Measurements from ENCODE around the gene LRRC25. TPM values are rescaled to one million over a fixed set of nuclear protein-coding genes. Genes with fewer than 3 reads are reported as not detected.

Gene LRRC25
- total RNA-seq, 1 experiment from 2014 or later: not detected

DNA sequence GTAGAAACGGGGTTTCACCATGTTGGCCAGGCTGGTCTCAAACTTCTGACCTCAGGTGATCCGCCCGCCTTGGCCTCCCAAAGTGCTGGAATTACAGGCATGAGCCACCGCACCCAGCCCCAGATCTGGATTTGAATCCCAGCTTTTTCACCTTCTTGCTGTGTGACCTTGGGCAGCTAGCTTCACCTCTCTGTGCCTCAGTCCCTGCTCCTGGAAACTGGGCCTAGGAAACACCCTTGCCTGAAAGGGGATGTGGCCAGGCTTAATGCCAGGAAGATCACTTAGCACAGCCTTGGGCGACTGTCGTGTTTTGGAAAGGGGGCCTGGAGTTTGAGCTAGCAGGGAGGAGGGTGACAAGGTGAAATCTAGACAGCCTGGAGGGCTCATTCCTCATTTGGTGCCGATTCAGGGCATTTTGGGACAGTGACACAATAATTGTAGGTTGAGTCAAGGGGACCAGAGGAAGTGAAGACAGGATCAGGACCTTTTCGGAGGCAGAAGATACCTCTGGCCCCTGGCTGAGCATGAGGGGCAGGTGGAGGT, 55.3 kb downstream of the LRRC25 start:
- Mint-ChIP-seq H3K36me3 (ENCODE audit: insufficient read depth, unreplicated experiment) (peaks cover 21% of the 10 kb centered on the region), H3K27ac (ENCODE audit: unreplicated experiment) (no peak overlapping the region), H3K27me3 (ENCODE audit: insufficient read depth, unreplicated experiment) (no peaks in the 10 kb centered on the region), H3K4me3 (ENCODE audit: unreplicated experiment) (no peak overlapping the region), H3K9me3 (ENCODE audit: unreplicated experiment) (no peaks in the 10 kb centered on the region), H3K4me1 (ENCODE audit: low read depth, unreplicated experiment) (peaks cover 16% of the 10 kb centered on the region)
- DNase-seq: no peak
- ChIA-PET CTCF (interaction anchor here (1.0 kb wide), 1 partner anchor 14 kb away, joined by 4 read pairs; no protein-coding TSS in a partner anchor), POLR2A (no interaction called here)
- no peaks in the 10 kb centered on the region for H3K27me3 ChIP-seq (replicated peaks; ENCODE audit: control insufficient read depth, insufficient read depth, low read length)
- 0 out of 2 replicates have a peak, but pooled peaks cover 2% of the 10 kb centered on the region for H3K36me3 ChIP-seq (ENCODE audit: control insufficient read depth, insufficient read depth, low read length)
- peaks cover 4% of the 10 kb centered on the region for H3K4me1 ChIP-seq
- BruUV-seq (replicated peaks): no TSS peak
- intact Hi-C loops (cut with micrococcal nuclease; ENCODE audit: unreplicated experiment): no loop called here
- H3K4me3 ChIP-seq (ENCODE audit: low read depth, low read length): no peak overlapping the region
- TF ChIP-seq, protein P1, sequence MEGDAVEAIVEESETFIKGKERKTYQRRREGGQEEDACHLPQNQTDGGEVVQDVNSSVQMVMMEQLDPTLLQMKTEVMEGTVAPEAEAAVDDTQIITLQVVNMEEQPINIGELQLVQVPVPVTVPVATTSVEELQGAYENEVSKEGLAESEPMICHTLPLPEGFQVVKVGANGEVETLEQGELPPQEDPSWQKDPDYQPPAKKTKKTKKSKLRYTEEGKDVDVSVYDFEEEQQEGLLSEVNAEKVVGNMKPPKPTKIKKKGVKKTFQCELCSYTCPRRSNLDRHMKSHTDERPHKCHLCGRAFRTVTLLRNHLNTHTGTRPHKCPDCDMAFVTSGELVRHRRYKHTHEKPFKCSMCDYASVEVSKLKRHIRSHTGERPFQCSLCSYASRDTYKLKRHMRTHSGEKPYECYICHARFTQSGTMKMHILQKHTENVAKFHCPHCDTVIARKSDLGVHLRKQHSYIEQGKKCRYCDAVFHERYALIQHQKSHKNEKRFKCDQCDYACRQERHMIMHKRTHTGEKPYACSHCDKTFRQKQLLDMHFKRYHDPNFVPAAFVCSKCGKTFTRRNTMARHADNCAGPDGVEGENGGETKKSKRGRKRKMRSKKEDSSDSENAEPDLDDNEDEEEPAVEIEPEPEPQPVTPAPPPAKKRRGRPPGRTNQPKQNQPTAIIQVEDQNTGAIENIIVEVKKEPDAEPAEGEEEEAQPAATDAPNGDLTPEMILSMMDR (IDR thresholded peaks at IDR 0.05; ENCODE audit: insufficient read depth in 1 of 2, low read depth in 1 of 2, low read length in 1 of 2, severe bottlenecking in 1 of 2, unreplicated experiment in 1 of 2): no peak
- H3K9me3 ChIP-seq: no peaks in the 10 kb centered on the region

Small RNA genes lying within 50 kb of the gene (microRNA-seq; reads per million reads assigned to microRNA genes)
- 1.9 reads per million, percentile 5 among the genes with 10 or more reads in this experiment for gene MIR3189

Other genes with a start within 250 kb of the LRRC25 start
- 34.3 and 37.8 TPM in 2 replicates for gene PIK3R2, start 244.5 kb downstream of the LRRC25 start, total RNA-seq (2022)
- gene IFI30, start 223.8 kb downstream of the LRRC25 start, total RNA-seq (2022): 38.3 and 39.6 TPM in 2 replicates
- gene MPV17L2, start 204.4 kb downstream of the LRRC25 start, total RNA-seq (2022): 14.1 and 16.6 TPM in 2 replicates
- gene RAB3A, start 193.6 kb downstream of the LRRC25 start, total RNA-seq (2022): 2.3 and 3.9 TPM in 2 replicates
- 0.36 and 0.46 TPM in 2 replicates for gene PDE4C, start 171.2 kb downstream of the LRRC25 start, total RNA-seq (2022)
- 1.5 and 2.1 TPM in 2 replicates for gene IQCN, start 123.2 kb downstream of the LRRC25 start, total RNA-seq (2022)
- gene JUND, start 116.0 kb downstream of the LRRC25 start, total RNA-seq (2022): 75.5 and 78.8 TPM in 2 replicates
- gene LSM4, start 74.5 kb downstream of the LRRC25 start, total RNA-seq (2022): 184 and 186 TPM in 2 replicates
- 25.6 and 26.0 TPM in 2 replicates for gene PGPEP1, start 57.0 kb downstream of the LRRC25 start, total RNA-seq (2022)
- gene GDF15, start 11.5 kb downstream of the LRRC25 start, total RNA-seq (2022): 55.3 and 56.1 TPM in 2 replicates
- 46.2 and 49.4 TPM in 2 replicates for gene SSBP4, start 21.8 kb upstream of the LRRC25 start, total RNA-seq (2022)
- gene ISYNA1, start 40.5 kb upstream of the LRRC25 start, total RNA-seq (2022): 65.3 and 67.3 TPM in 2 replicates
- gene ELL, start 124.4 kb upstream of the LRRC25 start, total RNA-seq (2022): 11.2 and 12.1 TPM in 2 replicates
- 174 and 184 TPM in 2 replicates for gene FKBP8, start 146.0 kb upstream of the LRRC25 start, total RNA-seq (2022)
- gene KXD1, start 160.2 kb upstream of the LRRC25 start, total RNA-seq (2022): 77.5 and 80.2 TPM in 2 replicates
- gene UBA52, start 174.2 kb upstream of the LRRC25 start, total RNA-seq (2022): 1,276 and 1,389 TPM in 2 replicates
- gene REX1BD, start 191.2 kb upstream of the LRRC25 start, total RNA-seq (2022): 44.8 and 48.3 TPM in 2 replicates
- 0.61 and 2.6 TPM in 2 replicates for gene CRLF1, start 209.2 kb upstream of the LRRC25 start, total RNA-seq (2022)
- 0.25 TPM in 1 of 2 replicates, not detected in the other for gene TMEM59L, start 215.2 kb upstream of the LRRC25 start, total RNA-seq (2022)
- 7.9 and 9.8 TPM in 2 replicates for gene KLHL26, start 239.4 kb upstream of the LRRC25 start, total RNA-seq (2022)

Measured in Caco-2 (cell line).